ENCODE results near the gene CHRNB2. TPM values are rescaled to one million over a fixed set of nuclear protein-coding genes. Genes with fewer than 3 reads are reported as not detected.

The CHRNB2 gene
- total RNA-seq, 4 donors from 2014 or later: 0.32 to 0.82 TPM; not detected in 2

DNA sequence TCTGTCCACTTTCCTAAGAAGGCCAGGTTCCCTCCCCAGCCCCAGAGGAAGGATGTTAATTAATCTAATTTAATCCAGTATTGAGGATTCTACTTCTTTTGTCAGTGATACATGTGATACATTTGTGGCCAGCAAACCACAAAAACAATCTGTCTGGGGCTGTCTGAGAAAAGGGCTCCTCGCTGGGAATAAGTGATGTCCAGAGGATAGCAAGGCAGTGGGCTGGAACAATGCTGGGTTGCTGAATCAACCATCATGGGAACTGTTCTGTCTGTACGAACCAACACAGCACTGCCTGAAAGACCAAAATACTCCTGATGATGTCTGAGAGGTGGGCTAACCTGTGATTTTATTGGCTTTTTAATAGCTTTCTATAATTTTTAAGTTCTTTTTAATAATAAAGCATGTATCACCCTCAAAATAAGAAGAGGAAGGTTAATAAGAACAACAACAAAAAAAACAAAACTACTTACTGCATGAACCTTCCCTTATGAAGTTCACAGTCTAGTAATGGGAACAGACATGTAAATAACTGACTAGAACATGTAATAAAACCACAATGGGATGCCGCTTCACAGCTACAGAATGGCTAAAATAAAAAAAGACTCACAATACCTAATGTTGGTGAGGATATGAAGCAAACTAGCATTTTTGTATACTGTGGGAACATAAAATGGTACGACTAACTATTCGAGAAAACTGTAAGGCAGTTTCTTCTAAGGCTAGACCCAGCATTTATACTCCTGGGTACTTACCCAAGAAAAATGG, 51.8 kb downstream of the CHRNB2 start:
- 83 to 91% methylated on average over 3 to 5 of the region's 5 CpGs for WGBS, 2 donors (ENCODE audit: low coverage in 1 of 2)
- H3K9me3 ChIP-seq: no peaks in the 10 kb centered on the region
- DNase-seq: no peak
- no peaks in the 10 kb centered on the region for H3K4me1 ChIP-seq
- in situ Hi-C loops (cut with MboI; ENCODE audit: low pct_ligation_motif_present in 1 of 4, low pct_unique_long_range_greater_than_20kb in 1 of 4, low sequenced_read_pairs in 3 of 4) (no loop called here), intact Hi-C loops (cut with DNase I; ENCODE audit: low total_unique reads) (no loop called here)
- H3K4me3 ChIP-seq: no peak overlapping the region
- H3K36me3 ChIP-seq: no peaks in the 10 kb centered on the region
- no peak overlapping the region for H3K27ac ChIP-seq
- no peaks in the 10 kb centered on the region for H3K27me3 ChIP-seq
- TF ChIP-seq POLR2AphosphoS5 (IDR thresholded peaks at IDR 0.05) (no peak), CTCF (IDR thresholded peaks at IDR 0.05) (no peak), EP300 (IDR thresholded peaks at IDR 0.05; ENCODE audit: low read depth) (no peak), POLR2A (IDR thresholded peaks at IDR 0.05) (no peak)

DNA sequence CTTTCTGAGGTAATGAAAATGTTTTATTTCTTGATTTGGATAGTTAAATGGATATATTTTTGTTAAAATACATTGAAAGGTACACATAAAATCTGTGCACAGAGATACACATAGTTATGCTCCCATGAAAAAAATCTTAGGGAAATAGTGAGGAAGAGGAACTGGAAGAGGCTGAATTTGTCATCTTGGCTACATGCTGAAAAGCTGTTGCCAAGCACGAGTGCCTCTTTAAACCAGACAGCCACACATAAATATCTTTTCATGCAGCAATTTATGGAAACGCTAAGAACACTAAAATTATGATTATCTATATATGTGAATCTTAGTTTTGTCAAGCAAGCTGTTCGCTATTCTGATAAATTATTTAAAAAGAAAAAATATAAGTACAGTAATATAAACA, 53.2 kb downstream of the CHRNB2 start:
- no peak for TF ChIP-seq EP300 (IDR thresholded peaks at IDR 0.05; ENCODE audit: low read depth)
- no peak for TF ChIP-seq CTCF (IDR thresholded peaks at IDR 0.05)
- no peak for TF ChIP-seq POLR2A (IDR thresholded peaks at IDR 0.05)
- TF ChIP-seq POLR2AphosphoS5 (IDR thresholded peaks at IDR 0.05): no peak
- in situ Hi-C loops (cut with MboI; ENCODE audit: low pct_ligation_motif_present in 1 of 4, low pct_unique_long_range_greater_than_20kb in 1 of 4, low sequenced_read_pairs in 3 of 4): no loop called here
- no peaks in the 10 kb centered on the region for H3K9me3 ChIP-seq
- H3K27ac ChIP-seq: no peak overlapping the region
- H3K4me1 ChIP-seq: no peaks in the 10 kb centered on the region
- no peak for DNase-seq
- WGBS, 2 donors (ENCODE audit: low coverage in 1 of 2): 65 to 68% methylated on average over 3 of the region's 3 CpGs
- H3K4me3 ChIP-seq: no peak overlapping the region
- H3K27me3 ChIP-seq: no peaks in the 10 kb centered on the region
- no peaks in the 10 kb centered on the region for H3K36me3 ChIP-seq
- intact Hi-C loops (cut with DNase I; ENCODE audit: low total_unique reads): no loop called here

DNA sequence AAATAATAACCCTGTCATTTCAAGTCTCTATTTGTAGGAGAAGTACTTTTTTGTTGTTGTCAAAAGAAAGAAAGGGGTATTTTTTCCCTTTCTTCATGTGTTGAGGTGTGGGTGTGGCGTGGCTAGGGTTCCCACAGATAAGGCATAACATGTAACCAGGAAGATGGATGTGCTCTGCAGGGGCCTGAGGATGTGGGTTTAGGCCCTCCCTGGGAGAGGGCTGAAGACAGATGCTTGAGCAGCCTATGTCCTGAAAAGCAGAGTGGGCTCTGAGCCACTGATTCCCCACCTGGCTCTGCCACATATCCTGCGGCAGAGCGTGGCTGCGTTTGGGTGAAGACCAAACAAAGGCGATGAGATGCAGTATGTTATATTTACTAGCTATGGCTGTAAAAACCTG, 54.3 kb downstream of the CHRNB2 start:
- H3K27me3 ChIP-seq: no peaks in the 10 kb centered on the region
- WGBS, 2 donors (ENCODE audit: low coverage in 1 of 2): 92 to 100% methylated on average over 3 to 5 of the region's 5 CpGs
- peaks cover 7 to 10% (median 8%) of the 10 kb centered on the region in 4 donors for H3K4me1 ChIP-seq
- no peak overlapping the region for H3K4me3 ChIP-seq
- in situ Hi-C loops (cut with MboI; ENCODE audit: low pct_ligation_motif_present in 1 of 4, low pct_unique_long_range_greater_than_20kb in 1 of 4, low sequenced_read_pairs in 3 of 4): no loop called here
- H3K27ac ChIP-seq: no peak overlapping the region
- H3K9me3 ChIP-seq: no peaks in the 10 kb centered on the region
- intact Hi-C loops (cut with DNase I; ENCODE audit: low total_unique reads): no loop called here
- DNase-seq: no peak
- TF ChIP-seq POLR2A (IDR thresholded peaks at IDR 0.05) (no peak), CTCF (IDR thresholded peaks at IDR 0.05) (no peak)
- H3K36me3 ChIP-seq: no peaks in the 10 kb centered on the region

- intact Hi-C loops (cut with DNase I; ENCODE audit: low total_unique reads) (no loop called here), in situ Hi-C loops (cut with MboI; ENCODE audit: low pct_ligation_motif_present in 1 of 4, low pct_unique_long_range_greater_than_20kb in 1 of 4, low sequenced_read_pairs in 3 of 4) (no loop called here)
- TF ChIP-seq POLR2A (IDR thresholded peaks at IDR 0.05) (no peak), CTCF (IDR thresholded peaks at IDR 0.05) (no peak), EP300 (IDR thresholded peaks at IDR 0.05; ENCODE audit: low read depth) (no peak), POLR2AphosphoS5 (IDR thresholded peaks at IDR 0.05) (no peak)
- H3K27me3 ChIP-seq: no peaks in the 10 kb centered on the region
- H3K27ac ChIP-seq: no peak overlapping the region
- no peaks in the 10 kb centered on the region for H3K36me3 ChIP-seq
- no peak for DNase-seq
- H3K9me3 ChIP-seq: no peaks in the 10 kb centered on the region
- H3K4me3 ChIP-seq: no peak overlapping the region
- H3K4me1 ChIP-seq: peaks cover 9 to 13% (median 11%) of the 10 kb centered on the region in 4 donors
Observed at GRCh38 chr1:154622503-154623039, 55.0 kb downstream of the CHRNB2 start.
